GM21390 (cell line): ENCODE results near the gene SNX6.
"Not testable (repeated sequence)": the region's sequence is repeated elsewhere in the genome, so short reads cannot be mapped to it uniquely, and the experiment has no call there.

Experiments
- ATAC-seq: cut with Tn5 transposase; IDR thresholded peaks from one replicate; pipeline ENCODE4 v1.9.1; 2021; ENCODE audit not compliant: unreplicated experiment

Gene SNX6

DNA sequence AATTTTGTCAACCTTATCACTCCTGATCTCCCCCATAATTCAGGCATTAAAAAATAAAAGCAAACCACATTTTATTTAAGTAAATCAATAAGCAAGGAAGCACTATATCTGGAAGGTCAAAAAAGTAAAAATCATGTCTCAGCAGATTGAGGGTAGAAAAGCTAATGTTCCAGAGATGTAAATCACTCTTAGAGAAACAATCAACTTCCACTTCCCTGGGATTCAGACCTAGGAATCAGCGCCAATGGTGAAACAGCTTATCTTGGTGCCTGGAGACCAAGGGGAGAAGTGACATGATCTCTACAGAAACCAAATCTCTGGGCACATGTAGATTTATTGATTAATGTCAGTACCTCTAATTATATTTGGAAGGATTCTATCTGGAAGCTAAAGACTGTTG, 10.9 kb upstream of the SNX6 start:
- ATAC-seq = no peak

DNA sequence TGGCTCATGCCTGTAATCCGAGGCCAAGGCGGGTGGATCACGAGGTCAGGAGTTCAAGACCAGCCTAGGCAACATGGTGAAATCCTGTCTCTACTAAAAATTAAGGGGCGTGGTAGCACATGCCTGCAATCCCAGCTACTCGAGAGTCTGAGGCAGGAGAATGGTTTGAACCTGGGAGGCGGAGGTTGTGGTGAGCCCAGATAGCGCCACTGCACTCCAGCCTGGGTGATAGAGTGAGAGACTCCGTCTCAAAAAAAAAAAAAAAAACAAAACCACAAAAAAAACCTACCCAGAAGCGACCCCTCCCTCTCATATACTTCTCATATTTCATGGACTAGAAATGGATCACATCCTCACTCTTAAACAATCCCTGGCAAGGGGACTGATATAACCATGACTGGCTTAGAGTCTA, 4.4 kb upstream of the SNX6 start:
- ATAC-seq = not testable (repeated sequence)

DNA sequence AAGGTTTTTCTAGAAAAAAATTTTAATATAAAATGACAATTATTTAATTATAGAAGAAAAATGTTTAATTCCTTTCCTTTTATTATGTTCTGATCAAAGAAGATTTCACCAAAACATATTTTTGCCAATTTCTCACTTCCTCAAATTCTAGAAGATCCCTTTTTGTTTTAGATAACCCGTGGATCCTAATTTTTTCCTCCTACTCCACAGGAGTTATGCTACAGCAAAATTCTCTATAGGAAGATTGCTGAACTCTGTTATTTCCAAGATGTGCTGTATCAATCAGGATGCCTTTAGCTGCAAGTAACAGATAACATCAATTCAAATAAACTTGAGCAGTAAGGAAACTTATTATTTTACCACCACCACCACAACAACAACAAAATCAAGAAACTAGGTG, 3.8 kb upstream of the SNX6 start:
- ATAC-seq = no peak

DNA sequence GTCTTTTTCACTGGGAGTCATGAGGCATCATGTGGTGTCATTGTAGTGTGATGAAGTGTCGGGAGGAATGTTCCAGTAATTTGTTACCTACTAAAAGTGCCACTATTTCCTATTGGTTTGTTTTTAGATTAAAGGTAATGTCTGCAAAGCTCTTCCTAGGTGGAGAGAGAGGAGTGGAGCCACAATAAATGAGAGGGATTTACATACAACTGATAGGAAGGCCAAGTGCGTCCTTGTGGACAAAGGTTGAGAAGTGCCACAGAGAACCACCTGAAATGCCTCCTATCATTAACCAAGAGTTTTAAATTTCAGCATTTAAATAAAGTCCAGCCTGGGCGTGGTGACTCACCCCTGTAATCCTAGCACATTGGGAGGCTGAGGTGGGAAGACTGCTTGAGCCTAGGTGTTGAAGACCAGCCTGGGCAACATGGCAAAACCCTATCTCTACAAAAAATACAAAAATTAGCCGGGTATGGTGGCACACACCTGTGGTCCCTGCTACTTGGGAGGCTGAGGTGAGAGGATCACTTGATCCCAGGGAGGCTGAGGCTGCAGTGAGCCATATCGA, 2.5 kb upstream of the SNX6 start:
- no peak for ATAC-seq

DNA sequence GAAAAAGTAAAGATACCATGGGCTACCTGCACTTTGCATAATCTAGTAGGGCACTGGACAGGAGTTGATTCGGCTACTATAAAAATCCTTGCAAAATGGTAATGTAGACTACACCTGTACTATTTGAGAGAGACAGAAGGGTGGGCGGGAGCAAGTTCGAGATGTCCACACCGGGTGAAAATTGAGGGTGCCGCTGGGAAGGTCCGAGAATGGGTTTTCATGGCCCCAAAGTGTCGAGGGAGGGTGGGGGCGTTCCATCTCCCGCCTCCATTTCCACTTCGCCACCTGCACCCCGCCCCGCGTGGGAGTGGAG, 648 bp downstream of the SNX6 start:
- ATAC-seq = no peak

DNA sequence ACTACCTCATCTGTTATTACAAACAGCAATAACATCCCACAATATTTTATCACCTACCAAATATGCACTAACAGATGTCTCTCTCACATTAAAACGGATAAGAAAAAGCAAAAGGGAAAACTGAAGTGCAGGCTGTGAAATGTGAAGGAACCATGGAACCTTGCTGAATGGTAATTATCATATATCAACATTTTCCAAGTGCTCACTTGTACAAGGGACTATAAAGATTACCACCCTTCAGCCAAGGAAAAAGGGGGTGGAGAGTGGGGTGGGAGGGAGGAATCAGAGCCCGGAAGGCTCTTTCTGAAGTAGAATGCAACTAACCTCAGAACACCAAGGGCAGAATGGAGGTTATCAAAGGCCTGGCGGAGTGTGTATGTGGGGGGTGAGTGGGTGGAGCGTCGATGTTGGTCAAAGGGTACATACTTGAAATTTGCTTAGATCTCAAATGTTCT, 1.2 kb downstream of the SNX6 start:
- no peak for ATAC-seq

DNA sequence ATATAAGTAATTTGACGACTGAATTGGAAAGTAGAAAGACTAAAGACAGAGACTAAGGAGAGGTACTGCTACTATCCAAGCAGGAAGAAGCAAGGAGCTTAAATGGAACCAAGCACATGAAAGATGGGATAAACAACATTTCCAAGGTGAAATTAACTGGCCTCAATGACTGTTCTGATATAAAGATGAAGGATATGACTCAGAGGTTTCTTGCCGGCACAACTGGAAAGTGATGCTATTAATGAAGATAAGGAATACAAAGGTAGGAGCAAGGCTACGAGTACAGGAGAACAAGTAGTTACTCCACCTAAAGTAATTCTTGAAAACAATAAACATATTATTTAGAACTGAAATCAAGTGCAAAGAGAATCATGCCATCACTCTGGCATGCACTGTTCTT, 6.4 kb downstream of the SNX6 start:
- no peak for ATAC-seq

DNA sequence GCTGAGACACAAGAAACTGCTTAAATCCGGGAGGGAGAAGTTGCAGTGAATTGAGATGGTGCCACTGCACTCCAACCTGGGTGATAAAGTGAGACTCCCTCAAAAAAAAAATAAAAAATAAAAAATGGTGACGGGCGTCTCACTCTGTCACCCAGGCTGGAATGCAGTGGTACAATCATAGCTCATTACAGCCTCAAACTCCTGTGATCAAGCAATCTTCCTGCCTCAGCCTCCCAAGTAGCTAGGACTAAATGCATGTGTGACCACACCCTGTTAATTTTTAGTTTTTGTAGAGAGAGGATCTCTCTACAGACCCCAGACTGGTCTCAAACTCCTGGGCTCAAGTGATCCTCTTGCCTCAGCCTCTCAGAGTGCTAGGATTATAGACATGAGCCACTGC, 9.1 kb downstream of the SNX6 start:
- ATAC-seq = no peak

DNA sequence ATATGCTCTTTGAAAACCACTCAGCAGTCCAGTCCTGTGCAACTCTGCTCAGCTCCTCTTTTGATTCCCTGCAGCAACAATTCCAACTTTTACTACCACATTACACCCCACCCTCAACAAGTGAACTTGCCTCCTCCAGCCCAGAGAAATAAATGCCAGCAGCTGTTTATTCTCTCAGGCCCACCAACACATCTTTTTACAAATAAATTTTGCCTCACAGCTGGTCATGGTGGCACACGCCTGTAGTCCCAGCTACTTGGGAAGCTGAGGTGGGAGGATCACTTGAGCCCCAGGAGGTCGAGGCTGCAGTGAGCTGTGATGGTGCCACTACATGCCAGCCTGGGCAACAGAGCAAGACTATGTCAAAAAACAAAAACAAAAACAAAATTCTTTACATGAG, 9.8 kb downstream of the SNX6 start:
- no peak for ATAC-seq

DNA sequence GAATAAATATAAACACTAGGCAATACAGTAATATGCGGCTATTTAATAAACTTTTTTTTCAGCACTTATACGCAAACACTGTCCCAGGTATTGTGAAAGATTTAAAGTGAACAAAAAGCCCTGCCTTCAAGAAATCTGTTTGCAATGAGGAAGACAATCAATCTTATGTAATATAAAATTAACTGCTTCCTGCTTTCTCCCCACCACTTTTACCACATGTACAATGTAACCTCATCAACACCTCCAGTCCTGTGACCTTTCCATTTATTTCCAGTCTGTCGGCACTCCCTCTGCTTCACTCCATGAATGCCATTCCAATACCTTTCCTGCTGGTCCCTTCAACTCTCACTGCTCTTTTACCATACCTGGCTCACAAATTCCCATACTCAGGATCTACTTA, 10.5 kb downstream of the SNX6 start:
- ATAC-seq = no peak

DNA sequence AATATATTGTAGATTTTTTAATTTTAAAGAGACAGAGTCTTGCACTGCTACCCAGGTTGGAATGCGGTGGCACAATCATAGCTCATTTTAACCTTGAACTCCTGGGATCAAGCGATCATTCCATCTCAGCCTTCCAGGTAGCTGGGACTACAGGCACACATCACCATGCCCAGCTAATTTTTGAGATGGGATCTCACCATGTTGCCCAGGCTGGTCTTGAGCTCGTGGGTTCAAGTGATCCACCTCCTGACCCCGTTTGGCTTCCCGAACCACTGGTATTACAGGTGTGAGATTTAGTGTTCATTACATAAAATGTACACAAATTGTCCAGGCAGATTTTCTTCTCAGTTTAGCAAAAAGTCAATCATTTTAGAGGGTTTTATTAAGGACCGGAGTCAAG, 13.6 kb downstream of the SNX6 start:
- no peak for ATAC-seq

DNA sequence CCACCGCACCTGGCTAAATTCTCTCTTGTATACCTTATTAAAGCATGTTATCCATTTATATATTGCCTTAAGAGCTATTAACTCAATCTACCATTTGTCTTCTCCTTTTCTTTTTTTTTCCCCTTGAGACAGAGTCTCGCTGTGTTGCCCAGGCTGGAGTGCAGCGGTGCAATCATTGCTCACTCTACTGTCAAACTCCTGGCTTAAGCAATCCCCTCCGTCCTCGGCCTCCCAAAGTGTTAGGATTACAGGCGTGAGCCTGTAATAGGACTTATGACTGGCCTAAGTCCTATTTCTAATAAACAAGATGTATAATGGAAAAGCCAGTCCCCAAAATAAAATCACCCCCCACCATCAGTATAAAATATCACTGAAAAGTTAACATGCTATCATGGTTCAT, 14.4 kb downstream of the SNX6 start:
- no peak for ATAC-seq

DNA sequence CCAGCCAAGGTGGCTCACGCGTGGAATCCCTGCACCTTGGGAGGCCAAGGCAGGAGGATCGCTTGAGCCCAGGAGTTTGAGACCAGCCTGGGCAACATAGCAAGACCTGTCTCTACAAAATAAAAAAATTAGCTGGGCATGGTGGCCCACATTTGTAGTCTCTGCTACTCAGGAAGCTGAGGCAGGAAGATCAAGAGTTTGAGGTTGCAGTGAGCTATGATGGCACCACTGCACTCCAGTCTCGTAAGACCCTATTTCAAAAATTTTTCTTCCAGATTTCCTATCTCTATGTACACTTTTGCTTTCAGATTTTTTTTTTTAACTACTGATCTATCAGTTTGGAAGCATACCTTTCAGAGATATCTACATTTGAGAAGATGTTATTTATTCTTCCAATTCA, 15.3 kb downstream of the SNX6 start:
- no peak for ATAC-seq

DNA sequence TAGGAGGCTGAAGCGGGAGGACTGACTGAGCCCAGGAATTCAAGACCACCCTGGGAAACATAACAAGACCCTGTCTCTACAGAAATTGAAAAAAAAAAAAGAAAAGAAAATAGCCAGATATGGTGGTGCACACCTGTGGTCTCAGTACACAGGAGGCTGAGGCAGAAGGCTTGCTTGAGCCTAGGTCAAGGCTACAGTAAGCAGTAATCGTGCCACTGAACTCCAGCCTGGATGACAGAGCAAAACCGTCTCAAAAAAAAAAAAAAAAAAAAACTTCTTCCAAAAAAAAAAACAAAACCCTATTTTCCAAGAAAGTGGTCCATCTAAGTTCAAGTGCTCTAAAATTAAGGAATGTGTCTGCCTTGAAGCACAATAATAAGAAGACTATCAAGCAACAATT, 19.8 kb downstream of the SNX6 start:
- ATAC-seq = no peak

DNA sequence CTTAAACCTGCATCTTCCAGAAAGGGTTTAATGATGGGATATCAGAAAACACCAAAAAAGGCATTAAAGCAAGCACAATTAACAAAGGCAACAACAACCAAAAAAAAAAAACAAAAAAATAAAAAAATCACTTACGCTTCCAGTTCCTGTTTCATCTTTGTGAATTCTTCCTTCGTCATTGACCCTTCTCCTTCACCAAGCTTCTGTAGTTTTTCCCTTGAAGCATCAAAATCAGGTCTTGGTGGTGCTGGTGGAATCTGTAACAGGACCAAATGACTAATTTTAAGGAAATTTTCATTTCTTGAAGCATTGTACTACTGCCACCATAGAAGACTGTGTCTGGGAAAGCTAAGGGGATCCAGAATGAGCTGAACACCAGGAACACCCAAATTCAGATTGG, 24.5 kb downstream of the SNX6 start:
- ATAC-seq = no peak

DNA sequence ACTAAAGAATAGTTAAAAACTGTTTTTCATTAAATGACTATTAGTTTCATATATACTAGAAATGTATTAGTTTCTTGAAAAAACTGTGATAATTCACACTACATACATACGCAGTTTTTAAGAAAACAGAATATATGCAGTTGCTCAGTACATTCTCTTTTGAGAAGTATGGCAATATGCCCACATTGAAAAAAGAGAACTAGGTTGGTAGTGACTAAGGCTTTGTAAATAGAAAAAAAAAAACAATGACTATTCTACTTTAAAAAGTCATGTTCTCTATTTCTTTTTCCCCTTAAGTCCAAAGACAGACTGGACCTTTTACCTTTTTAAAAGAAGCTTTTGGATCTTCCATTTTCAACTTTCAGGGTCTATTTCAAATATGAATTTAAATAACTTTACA, 25.0 kb downstream of the SNX6 start:
- ATAC-seq = no peak

DNA sequence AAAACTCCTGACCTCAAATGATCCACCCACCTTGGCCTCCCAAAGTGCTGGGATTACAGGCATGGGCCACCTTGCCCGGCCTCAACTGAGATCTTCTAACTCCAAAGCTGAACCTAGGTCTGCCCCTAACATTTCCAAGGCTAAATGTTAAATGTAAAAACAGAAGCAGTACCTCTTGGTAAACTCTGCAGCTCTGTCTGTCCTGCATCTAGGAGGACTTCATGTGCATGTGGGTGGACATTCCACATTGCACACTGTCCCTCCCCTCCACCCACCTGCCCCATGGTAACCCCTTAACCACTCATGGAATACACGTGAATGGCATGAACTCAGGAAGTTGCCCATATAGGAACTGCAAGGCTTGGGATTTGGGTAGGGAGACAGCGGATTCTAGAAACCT, 33.1 kb downstream of the SNX6 start:
- ATAC-seq = no peak

DNA sequence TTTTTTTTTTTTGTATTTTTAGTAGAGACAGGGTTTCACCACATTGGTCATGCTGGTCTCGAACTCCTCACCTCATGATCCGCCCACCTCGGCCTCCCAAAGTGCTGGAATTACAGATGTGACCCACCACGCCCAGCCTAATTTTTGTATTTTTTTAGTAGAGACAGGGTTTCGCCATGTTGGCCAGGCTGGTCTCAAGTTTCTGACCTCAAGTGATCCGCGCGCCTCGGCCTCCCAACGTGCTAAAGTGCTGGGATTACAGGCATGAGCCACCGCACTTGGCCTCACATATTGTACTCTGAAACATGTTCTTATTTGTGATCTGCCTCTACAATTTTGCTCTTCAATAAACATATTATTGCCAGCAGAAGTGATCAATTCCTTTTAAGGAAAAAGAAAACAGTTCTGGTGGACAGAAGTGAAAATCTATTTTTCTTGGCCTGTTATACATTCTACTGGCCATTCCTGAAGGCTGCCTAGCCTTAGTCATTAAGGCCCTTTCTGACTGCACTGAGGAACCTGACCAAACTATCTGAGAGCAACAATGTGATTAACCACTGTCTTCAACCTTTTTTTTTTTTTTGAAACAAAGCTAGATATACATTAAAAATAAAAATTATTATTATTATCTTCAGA, 36.1 kb downstream of the SNX6 start:
- no peak for ATAC-seq

DNA sequence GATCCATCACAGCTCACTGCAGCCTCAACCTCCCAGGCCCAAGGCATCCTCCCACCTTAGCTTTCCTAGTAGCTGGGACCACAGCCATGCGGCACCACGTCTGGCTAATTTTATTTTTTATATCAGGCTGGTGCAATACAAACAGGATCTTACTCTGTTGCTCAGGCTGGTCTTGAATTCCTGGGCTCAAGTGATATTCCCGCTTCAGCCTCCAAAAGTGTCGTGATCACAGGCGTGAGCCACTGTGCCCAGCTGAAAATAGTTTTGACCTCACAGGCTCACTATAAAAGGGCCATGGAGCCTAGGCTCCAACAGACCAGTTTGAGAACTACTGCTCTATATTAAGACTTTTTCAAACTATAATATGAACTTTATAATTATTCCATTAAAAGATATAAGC, 37.3 kb downstream of the SNX6 start:
- no peak for ATAC-seq

DNA sequence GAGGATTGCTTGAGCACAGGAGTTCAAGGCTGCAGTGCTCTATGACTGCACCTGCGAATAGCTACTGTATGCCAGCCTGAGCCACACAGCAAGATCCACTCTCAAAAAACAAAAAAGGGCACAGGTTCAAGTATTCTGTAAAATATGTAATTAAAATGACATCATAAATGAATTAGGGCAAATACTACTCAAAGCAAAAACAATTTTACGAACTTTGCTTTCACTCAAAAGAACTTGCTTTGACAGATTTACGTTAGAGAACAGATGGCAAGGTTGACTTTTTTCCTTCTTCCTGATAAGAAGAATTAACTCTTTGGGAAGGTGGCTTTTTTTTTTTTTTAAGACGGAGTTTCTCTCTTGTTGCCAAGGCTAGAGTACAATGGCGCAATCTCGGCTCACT, 46.4 kb downstream of the SNX6 start:
- ATAC-seq = no peak

DNA sequence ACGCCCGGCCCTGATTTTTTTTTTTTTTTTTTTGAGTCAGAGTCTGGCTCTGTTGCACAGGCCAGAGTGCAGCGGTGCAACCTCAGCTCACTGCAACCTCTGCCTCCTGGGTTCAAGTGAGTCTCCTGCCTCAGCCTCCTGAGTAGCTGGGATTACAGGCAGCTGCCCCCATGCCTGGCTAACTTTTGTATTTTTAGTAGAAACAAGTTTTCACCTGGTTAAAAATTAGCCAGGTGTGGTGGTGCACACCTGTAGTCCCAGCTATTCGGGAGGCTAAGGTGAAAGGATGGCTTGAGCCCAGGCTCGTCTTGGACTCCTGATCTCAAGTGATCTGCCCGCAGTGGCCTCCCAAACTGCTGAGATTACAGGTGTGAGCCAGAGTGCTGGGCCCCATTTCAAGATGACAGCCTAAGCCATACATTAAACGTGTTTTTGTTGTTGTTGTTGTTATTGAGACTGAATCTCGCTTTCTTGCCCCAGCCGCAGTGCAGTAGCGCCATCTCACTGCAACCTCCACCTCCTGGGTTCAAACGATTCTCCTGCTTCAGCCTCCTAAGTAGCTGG, 47.7 kb downstream of the SNX6 start:
- ATAC-seq = no peak

DNA sequence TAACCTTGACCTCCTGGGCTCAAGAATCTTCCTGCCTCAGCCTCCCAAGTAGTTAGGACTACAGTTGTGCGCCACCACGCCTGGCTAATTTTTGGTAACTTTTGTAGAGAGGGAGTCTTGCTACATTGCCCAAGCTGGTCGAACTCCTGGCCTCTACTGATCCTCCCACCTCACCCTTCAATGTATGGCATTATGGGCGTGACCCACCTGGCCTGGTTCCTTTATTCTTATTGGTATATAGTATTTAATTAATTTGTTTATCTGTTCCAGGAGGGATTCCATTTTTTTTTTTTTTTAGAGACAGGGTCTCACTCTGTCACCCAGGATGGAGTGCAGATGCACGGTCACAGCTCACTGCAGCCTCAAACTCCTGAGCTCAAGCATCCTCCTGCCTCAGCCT, 49.6 kb downstream of the SNX6 start:
- no peak for ATAC-seq

DNA sequence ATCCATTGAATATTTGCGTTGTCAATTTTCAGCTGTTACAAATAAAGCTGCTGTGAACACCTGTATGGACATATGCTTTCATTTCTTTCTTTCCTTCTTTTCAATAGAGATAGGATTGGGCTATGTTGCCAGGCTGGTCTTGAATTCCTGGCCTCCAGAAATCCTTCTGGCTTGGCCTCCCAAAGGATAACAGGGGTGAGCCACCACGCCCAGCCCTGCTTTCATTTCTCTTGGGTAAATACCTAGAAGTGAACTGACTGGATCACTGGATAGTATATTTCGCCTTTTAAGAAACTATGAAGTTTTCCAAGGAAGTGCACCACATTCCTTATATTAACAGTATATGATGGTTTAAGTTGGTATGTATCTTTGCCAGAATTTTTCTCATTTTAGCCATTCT, 58.2 kb downstream of the SNX6 start:
- ATAC-seq = no peak
